ENCODE measurements around the gene GDPD3.
A peak's percentile ranks its signal among the peaks of the same experiment; 100 is the strongest.

GDPD3 gene

DNA sequence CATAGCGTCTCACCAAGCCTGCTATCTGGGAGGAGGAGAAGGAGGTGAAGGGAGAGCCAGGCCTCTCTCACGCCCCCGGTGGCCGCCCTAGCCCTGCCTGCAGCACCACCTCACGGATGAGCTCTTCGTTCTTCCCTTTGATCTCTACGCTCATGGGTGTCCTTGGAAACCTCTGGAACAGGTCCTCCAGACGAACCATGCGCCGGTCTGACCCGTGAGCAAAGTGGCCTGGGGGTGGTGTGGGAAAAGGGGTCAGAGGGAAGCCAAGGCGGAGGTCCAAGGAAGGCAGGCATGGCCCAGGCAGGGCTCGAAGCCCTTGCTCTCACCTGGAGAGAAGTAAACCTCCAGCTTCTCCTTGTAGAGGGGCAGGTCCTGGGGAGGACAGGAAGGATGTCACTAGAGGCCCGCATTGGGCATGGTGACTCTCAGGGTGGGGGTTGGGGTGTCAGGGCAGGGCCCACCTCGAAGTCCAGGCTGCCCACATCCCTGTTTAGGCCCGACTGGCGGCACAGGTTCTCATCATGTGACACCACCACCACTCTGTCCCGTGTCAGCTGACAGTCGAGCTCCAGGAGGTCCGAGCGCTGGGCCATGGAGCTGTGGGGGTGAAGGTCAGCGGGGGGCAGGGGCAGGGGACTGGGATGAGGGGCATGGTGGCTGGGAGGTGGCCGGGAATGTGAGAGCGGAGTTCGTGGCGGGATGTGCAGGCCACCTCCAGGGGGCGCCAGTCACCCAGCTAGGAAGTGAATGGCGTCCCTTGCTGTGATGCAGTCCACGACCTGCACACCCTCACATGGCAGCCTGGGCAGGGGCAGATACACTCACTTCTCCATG lies 923 bp downstream of the GDPD3 start:
- Histone ChIP-seq H2AFZ (ENCODE audit: low read depth, low read length) (no peak overlapping the region), H3K9me3 (ENCODE audit: insufficient read depth, low read length) (no peaks in the 10 kb centered on the region), H3K9ac (ENCODE audit: low read length) (no peak overlapping the region), H3K4me2 (ENCODE audit: low read length) (peak overlapping the region; percentile 19), H3K79me2 (ENCODE audit: low read length) (no peaks in the 10 kb centered on the region), H4K20me1 (ENCODE audit: insufficient read depth, low read length) (no peaks in the 10 kb centered on the region), H3K36me3 (replicated peaks; ENCODE audit: low read depth, low read length) (no peaks in the 10 kb centered on the region), H3K4me3 (ENCODE audit: low read length) (peak overlapping the region; percentile 28; the same call in 1 of the 2 replicates), H3K27me3 (ENCODE audit: low read depth, low read length) (no peaks in the 10 kb centered on the region), H3K27ac (ENCODE audit: low read length) (no peak overlapping the region), H3K4me1 (ENCODE audit: low read length) (no peaks in the 10 kb centered on the region)
- no peak for TF ChIP-seq EZH2phosphoT487 (IDR thresholded peaks at IDR 0.05; ENCODE audit: low read depth)
- TF ChIP-seq, protein P1, sequence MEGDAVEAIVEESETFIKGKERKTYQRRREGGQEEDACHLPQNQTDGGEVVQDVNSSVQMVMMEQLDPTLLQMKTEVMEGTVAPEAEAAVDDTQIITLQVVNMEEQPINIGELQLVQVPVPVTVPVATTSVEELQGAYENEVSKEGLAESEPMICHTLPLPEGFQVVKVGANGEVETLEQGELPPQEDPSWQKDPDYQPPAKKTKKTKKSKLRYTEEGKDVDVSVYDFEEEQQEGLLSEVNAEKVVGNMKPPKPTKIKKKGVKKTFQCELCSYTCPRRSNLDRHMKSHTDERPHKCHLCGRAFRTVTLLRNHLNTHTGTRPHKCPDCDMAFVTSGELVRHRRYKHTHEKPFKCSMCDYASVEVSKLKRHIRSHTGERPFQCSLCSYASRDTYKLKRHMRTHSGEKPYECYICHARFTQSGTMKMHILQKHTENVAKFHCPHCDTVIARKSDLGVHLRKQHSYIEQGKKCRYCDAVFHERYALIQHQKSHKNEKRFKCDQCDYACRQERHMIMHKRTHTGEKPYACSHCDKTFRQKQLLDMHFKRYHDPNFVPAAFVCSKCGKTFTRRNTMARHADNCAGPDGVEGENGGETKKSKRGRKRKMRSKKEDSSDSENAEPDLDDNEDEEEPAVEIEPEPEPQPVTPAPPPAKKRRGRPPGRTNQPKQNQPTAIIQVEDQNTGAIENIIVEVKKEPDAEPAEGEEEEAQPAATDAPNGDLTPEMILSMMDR (IDR thresholded peaks at IDR 0.05; ENCODE audit: low read depth, low read length) = peak; percentile 77

DNA sequence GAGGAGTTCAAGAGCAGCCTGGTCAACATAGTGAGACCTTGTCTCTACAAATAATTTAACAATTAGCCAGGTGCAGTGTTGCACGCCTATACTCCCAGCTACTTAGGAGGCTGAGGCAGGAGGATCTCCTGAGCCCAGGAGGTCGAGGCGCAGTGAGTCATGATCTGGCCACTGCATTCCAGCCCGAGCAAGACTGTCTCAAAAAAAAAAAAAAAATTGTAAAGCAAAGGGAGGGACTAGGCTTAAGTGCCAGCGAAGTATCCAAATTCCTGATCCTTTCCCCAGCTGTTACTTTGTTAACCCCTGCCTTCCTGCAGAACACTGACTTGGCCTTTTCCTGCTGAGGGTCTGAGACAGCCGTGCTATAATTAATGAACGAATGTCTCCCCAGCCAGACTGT lies 2.7 kb downstream of the GDPD3 start:
- Histone ChIP-seq H3K79me2 (ENCODE audit: low read length) (no peaks in the 10 kb centered on the region), H3K9me3 (ENCODE audit: insufficient read depth, low read length) (no peaks in the 10 kb centered on the region), H3K27ac (ENCODE audit: low read length) (no peak overlapping the region), H4K20me1 (ENCODE audit: insufficient read depth, low read length) (no peaks in the 10 kb centered on the region), H3K4me1 (ENCODE audit: low read length) (no peaks in the 10 kb centered on the region), H3K4me3 (ENCODE audit: low read length) (no peak overlapping the region), H2AFZ (ENCODE audit: low read depth, low read length) (no peak overlapping the region), H3K4me2 (ENCODE audit: low read length) (no peak overlapping the region), H3K27me3 (ENCODE audit: low read depth, low read length) (no peaks in the 10 kb centered on the region), H3K9ac (ENCODE audit: low read length) (no peak overlapping the region), H3K36me3 (replicated peaks; ENCODE audit: low read depth, low read length) (no peaks in the 10 kb centered on the region)
- no peak for TF ChIP-seq EZH2phosphoT487 (IDR thresholded peaks at IDR 0.05; ENCODE audit: low read depth)
- TF ChIP-seq, protein P1 (IDR thresholded peaks at IDR 0.05; ENCODE audit: low read depth, low read length) = no peak

DNA sequence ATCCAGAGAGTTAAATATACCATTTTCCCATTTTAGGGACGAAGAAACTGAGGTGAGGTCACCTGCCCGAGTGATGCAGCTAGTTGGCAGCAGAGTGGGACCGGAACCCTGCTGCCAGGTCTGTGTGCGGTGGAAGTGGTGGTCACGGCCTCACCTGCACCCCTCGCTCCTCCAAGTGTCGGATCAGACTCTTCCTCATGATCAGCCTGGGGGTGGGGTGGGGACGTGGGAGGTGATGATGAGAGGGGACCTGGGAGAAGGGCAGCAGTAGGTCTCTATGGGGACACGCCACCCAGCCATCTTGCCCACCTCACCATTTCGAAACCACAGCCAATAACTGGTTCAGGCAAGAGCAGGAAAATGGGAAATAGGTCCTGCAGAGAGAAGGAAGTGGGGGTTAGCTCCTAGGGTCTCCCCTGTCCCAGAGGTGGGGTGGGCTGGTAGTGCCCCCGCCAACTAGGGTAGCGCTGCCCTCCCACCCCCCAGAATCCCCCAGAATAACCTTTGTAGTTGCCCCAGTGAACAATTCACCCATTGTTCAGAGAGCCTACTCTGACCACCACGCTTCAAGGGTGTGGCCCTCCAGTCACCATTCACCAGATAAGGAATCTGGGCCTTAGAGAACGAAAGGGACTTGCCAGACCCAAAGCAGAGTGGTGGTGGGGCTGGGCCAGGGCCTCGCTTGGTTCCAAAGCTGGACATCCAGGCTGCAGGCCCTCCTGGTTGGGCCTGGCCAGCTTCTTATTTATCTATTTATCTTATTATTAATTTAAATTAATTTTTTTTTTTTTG lies 5.1 kb downstream of the GDPD3 start:
- Histone ChIP-seq H3K4me1 (ENCODE audit: low read length) (no peaks in the 10 kb centered on the region), H3K9me3 (ENCODE audit: insufficient read depth, low read length) (no peaks in the 10 kb centered on the region), H3K4me2 (ENCODE audit: low read length) (no peak overlapping the region), H3K9ac (ENCODE audit: low read length) (no peak overlapping the region), H4K20me1 (ENCODE audit: insufficient read depth, low read length) (no peaks in the 10 kb centered on the region), H3K27me3 (ENCODE audit: low read depth, low read length) (no peaks in the 10 kb centered on the region), H3K36me3 (replicated peaks; ENCODE audit: low read depth, low read length) (no peaks in the 10 kb centered on the region), H2AFZ (ENCODE audit: low read depth, low read length) (no peak overlapping the region), H3K79me2 (ENCODE audit: low read length) (no peaks in the 10 kb centered on the region), H3K27ac (ENCODE audit: low read length) (no peak overlapping the region), H3K4me3 (ENCODE audit: low read length) (no peak overlapping the region)
- TF ChIP-seq EZH2phosphoT487 (IDR thresholded peaks at IDR 0.05; ENCODE audit: low read depth) = no peak
- TF ChIP-seq, protein P1 (IDR thresholded peaks at IDR 0.05; ENCODE audit: low read depth, low read length) = no peak

DNA sequence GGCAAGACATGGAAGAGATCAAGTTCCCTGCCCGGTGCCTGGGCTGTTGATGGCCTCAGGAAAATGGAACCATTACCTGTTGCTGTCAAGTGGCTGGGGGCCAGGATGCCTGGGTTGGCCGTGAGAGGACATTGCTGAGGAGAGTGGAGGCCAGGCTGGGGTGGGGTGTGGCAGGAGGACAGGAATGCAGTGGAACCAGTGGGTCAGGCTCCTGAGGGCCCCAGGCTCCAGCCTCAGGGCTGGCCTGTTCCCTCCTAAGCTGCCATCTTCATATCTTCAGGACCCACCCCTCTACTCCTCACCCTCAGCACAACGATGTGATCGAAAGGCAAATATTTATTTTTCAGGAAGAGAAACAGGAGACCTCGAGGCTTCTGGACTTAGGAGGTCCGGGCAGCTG lies 8.8 kb downstream of the GDPD3 start:
- Histone ChIP-seq H3K4me1 (ENCODE audit: low read length) (no peaks in the 10 kb centered on the region), H3K9me3 (ENCODE audit: insufficient read depth, low read length) (no peaks in the 10 kb centered on the region), H3K4me3 (ENCODE audit: low read length) (no peak overlapping the region), H3K79me2 (ENCODE audit: low read length) (no peaks in the 10 kb centered on the region), H3K36me3 (replicated peaks; ENCODE audit: low read depth, low read length) (no peaks in the 10 kb centered on the region), H3K4me2 (ENCODE audit: low read length) (no peak overlapping the region), H4K20me1 (ENCODE audit: insufficient read depth, low read length) (no peaks in the 10 kb centered on the region), H3K27me3 (ENCODE audit: low read depth, low read length) (no peaks in the 10 kb centered on the region), H3K9ac (ENCODE audit: low read length) (no peak overlapping the region), H2AFZ (ENCODE audit: low read depth, low read length) (no peak overlapping the region), H3K27ac (ENCODE audit: low read length) (no peak overlapping the region)
- TF ChIP-seq EZH2phosphoT487 (IDR thresholded peaks at IDR 0.05; ENCODE audit: low read depth) = no peak
- TF ChIP-seq, protein P1 (IDR thresholded peaks at IDR 0.05; ENCODE audit: low read depth, low read length) = no peak
